Activated naive CD4-positive, alpha-beta T cell treated with anti-CD3 and anti-CD28 coated beads, Interleukin-2, amount 50 U/mL, for 24 hours (primary cell): Measurements from ENCODE around the gene HACD1.

ENCODE experiments used
- H3K27ac Mint-ChIP-seq: one replicate; pipeline ENCODE4 v1.8.0; 2021; ENCODE audit warnings: mild to moderate bottlenecking, mixed read lengths
- H3K27me3 Mint-ChIP-seq: one replicate; pipeline ENCODE4 v1.8.0; 2021; ENCODE audit warnings: mixed read lengths
- H3K36me3 Mint-ChIP-seq: one replicate; pipeline ENCODE4 v1.8.0; 2021; ENCODE audit warnings: mixed read lengths
- H3K4me1 Mint-ChIP-seq: one replicate; pipeline ENCODE4 v1.8.0; 2021; ENCODE audit warnings: mixed read lengths
- H3K4me3 Mint-ChIP-seq: one replicate; pipeline ENCODE4 v1.8.0; 2021; ENCODE audit warnings: mild to moderate bottlenecking, mixed read lengths
- H3K9me3 Mint-ChIP-seq: one replicate; pipeline ENCODE4 v1.8.0; 2021; ENCODE audit warnings: mixed read lengths

Gene HACD1

GRCh38 chr10:17563452-17563851 is 53.7 kb downstream of the HACD1 start:
- Mint-ChIP-seq H3K9me3 (no peaks in the 10 kb centered on the region), H3K4me1 (no peaks in the 10 kb centered on the region), H3K27me3 (no peaks in the 10 kb centered on the region), H3K36me3 (no peaks in the 10 kb centered on the region), H3K27ac (no peak overlapping the region), H3K4me3 (no peak overlapping the region)

GRCh38 chr10:17562614-17563013 is 54.6 kb downstream of the HACD1 start:
- Mint-ChIP-seq H3K9me3 (no peaks in the 10 kb centered on the region), H3K4me3 (no peak overlapping the region), H3K36me3 (no peaks in the 10 kb centered on the region), H3K4me1 (no peaks in the 10 kb centered on the region), H3K27me3 (no peaks in the 10 kb centered on the region), H3K27ac (no peak overlapping the region)

- H3K4me3 Mint-ChIP-seq = no peak overlapping the region
- no peaks in the 10 kb centered on the region for H3K27me3 Mint-ChIP-seq
- no peaks in the 10 kb centered on the region for H3K36me3 Mint-ChIP-seq
- H3K4me1 Mint-ChIP-seq = no peaks in the 10 kb centered on the region
- no peaks in the 10 kb centered on the region for H3K9me3 Mint-ChIP-seq
- H3K27ac Mint-ChIP-seq = no peak overlapping the region
These were observed 56.1 kb downstream of the HACD1 start for GRCh38 chr10:17561111-17561510.

GRCh38 chr10:17557459-17557858 is 59.7 kb downstream of the HACD1 start:
- no peaks in the 10 kb centered on the region for H3K9me3 Mint-ChIP-seq
- H3K4me3 Mint-ChIP-seq = no peak overlapping the region
- H3K27me3 Mint-ChIP-seq = no peaks in the 10 kb centered on the region
- H3K36me3 Mint-ChIP-seq = no peaks in the 10 kb centered on the region
- H3K27ac Mint-ChIP-seq = no peak overlapping the region
- no peaks in the 10 kb centered on the region for H3K4me1 Mint-ChIP-seq

GRCh38 chr10:17548770-17549169 is 68.4 kb downstream of the HACD1 start:
- Mint-ChIP-seq H3K4me1 (no peaks in the 10 kb centered on the region), H3K4me3 (no peak overlapping the region), H3K27ac (no peak overlapping the region), H3K27me3 (no peaks in the 10 kb centered on the region), H3K36me3 (no peaks in the 10 kb centered on the region), H3K9me3 (no peaks in the 10 kb centered on the region)

- Mint-ChIP-seq H3K9me3 (no peaks in the 10 kb centered on the region), H3K27ac (no peak overlapping the region), H3K4me3 (no peak overlapping the region), H3K4me1 (no peaks in the 10 kb centered on the region), H3K27me3 (no peaks in the 10 kb centered on the region), H3K36me3 (no peaks in the 10 kb centered on the region)
These were observed 69.0 kb downstream of the HACD1 start for GRCh38 chr10:17548162-17548561.

GRCh38 chr10:17547060-17547459 is 70.1 kb downstream of the HACD1 start:
- H3K4me3 Mint-ChIP-seq = no peak overlapping the region
- no peaks in the 10 kb centered on the region for H3K4me1 Mint-ChIP-seq
- H3K27ac Mint-ChIP-seq = no peak overlapping the region
- H3K9me3 Mint-ChIP-seq = no peaks in the 10 kb centered on the region
- H3K27me3 Mint-ChIP-seq = no peaks in the 10 kb centered on the region
- no peaks in the 10 kb centered on the region for H3K36me3 Mint-ChIP-seq

- H3K4me1 Mint-ChIP-seq = no peaks in the 10 kb centered on the region
- no peak overlapping the region for H3K27ac Mint-ChIP-seq
- no peak overlapping the region for H3K4me3 Mint-ChIP-seq
- H3K9me3 Mint-ChIP-seq = peaks cover 1% of the 10 kb centered on the region
- no peaks in the 10 kb centered on the region for H3K27me3 Mint-ChIP-seq
- no peaks in the 10 kb centered on the region for H3K36me3 Mint-ChIP-seq
These were observed 72.7 kb downstream of the HACD1 start for GRCh38 chr10:17544465-17544864.
